Measurements from ENCODE around the gene FSTL1. TPM values are rescaled to one million over a fixed set of nuclear protein-coding genes. Genes with fewer than 3 reads are reported as not detected.

FSTL1 gene
- total and polyA plus RNA-seq, 11 donors: 43.8 to 667 (median 179) TPM

DNA sequence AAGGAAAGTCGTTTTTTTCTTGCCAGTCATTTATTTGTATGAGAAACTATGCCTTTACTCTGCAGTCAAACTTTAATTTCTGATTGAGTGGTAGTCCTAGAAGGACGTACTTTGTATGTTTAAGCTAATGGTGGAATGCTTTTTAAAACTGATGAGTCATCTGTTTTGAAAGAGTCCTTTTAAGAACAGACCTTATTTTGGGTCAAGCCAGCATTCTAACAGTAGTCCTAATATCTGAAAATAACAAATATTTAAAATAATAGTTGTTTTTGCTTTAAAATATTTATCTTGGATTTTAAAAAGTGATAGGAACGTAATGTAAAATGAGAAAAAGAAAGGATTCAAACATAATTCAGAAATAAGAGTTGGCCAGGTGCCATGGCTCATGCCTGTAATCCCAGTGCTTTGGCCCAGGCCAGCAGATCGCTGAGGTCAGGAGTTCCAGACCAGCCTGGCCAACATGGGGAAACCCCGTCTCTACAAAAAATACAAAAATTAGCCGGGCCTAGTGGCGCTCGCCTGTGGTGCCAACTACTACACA is 100.3 kb downstream of the FSTL1 start:
- 52 to 71% (median 64%) methylated on average over 8 of the region's 8 CpGs for WGBS, 4 donors
- DNase-seq (peak in 1 of 5 donors; percentile 33), ATAC-seq (no peak)
- Histone ChIP-seq H3K4me3 (peak overlapping the region in 10 of 12 donors; percentile 69 to 97 (median 86)), H3K36me3 (peaks cover 0 to 6% (median 0%) of the 10 kb centered on the region in 9 donors), H3K27ac (peak overlapping the region in 7 of 12 donors; percentile 86 to 94 (median 89)), H3K9me3 (no peaks in the 10 kb centered on the region), H3K27me3 (no peaks in the 10 kb centered on the region), H3K4me1 (peaks cover 0 to 31% (median 16%) of the 10 kb centered on the region in 12 donors)
- no peak for TF ChIP-seq POLR2A (IDR thresholded peaks at IDR 0.05)
- TF ChIP-seq, protein P1, sequence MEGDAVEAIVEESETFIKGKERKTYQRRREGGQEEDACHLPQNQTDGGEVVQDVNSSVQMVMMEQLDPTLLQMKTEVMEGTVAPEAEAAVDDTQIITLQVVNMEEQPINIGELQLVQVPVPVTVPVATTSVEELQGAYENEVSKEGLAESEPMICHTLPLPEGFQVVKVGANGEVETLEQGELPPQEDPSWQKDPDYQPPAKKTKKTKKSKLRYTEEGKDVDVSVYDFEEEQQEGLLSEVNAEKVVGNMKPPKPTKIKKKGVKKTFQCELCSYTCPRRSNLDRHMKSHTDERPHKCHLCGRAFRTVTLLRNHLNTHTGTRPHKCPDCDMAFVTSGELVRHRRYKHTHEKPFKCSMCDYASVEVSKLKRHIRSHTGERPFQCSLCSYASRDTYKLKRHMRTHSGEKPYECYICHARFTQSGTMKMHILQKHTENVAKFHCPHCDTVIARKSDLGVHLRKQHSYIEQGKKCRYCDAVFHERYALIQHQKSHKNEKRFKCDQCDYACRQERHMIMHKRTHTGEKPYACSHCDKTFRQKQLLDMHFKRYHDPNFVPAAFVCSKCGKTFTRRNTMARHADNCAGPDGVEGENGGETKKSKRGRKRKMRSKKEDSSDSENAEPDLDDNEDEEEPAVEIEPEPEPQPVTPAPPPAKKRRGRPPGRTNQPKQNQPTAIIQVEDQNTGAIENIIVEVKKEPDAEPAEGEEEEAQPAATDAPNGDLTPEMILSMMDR (IDR thresholded peaks at IDR 0.05): no peak
- intact Hi-C loops (cut with DNase I): no loop called here

DNA sequence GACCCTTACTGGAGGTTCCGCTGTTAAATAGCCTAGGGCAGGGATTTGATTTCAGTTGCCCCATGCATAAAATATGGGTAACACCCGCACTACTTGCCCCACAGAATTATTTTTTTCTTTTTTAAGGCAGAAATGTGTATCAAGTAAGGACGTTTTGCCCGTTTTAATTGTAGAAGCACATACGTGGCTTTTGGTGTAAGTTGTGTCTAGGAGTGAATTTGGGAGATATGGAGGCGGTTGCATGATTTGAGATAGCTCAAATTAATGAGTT is 101.0 kb downstream of the FSTL1 start:
- no peak for DNase-seq
- Histone ChIP-seq H3K4me3 (peak overlapping the region; percentile 69 to 97 (median 84)), H3K4me1 (peaks cover 0 to 37% (median 16%) of the 10 kb centered on the region in 12 donors), H3K36me3 (peaks cover 0 to 9% (median 0%) of the 10 kb centered on the region in 9 donors), H3K27me3 (no peaks in the 10 kb centered on the region), H3K27ac (peak overlapping the region; percentile 80 to 94 (median 88)), H3K9me3 (no peaks in the 10 kb centered on the region)
- 4 to 7% (median 6%) methylated on average over 6 of the region's 6 CpGs for WGBS, 4 donors
- TF ChIP-seq POLR2A (IDR thresholded peaks at IDR 0.05): no peak
- TF ChIP-seq, protein P1 (IDR thresholded peaks at IDR 0.05): no peak
- peak in 1 of 4 donors; percentile 7 for ATAC-seq
- intact Hi-C loops (cut with DNase I): loop anchor here in 6 of 10 donors (1.0 to 10.0 kb wide), 10 partner anchors 53 to 209 kb away; no protein-coding TSS in a partner anchor

DNA sequence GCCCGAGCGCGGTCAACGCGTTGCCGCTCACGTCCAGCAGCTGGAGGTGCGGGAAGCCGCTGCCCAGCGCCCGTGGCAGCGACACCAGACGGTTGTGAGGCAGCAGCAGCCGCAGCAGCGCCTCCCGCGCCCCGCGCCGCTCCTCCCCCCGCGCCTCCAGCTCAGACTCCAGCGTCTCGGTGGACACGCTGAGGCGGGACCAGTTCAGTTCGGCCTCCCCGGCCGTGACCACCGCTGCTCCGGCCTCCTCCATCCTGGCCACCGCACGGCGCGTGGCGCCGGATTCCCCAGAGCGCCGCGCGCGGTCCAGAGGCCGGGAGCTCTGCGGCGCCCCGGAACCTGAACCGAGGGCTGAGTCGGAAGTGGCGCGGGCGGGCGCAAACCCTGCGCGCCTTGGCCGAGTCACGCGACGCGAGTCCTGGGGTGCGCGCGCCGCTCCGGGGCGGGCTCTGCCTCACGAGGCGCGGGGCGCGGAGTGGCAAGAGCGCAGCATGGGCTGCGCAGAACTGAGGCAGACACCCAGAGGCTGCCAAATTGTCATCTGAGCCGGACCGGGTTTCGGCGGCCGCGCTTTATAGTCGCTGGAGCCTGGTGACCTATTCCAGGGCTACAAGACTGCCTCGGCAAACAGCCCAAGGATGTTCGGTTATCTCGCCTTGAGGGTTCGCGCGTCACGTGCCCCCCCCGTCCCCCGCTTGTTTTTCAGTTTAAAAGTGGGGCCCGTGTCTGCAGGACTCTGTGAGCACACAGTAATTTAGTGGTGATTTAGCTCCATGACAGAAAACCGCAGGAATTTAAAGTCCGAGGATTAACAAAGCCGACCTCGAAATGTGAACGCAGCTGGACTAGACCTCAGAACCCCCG is 101.6 kb downstream of the FSTL1 start, which contains the start of gene LRRC58:
Gene LRRC58 (minus strand): TSS at position 364 of the 864 bp plus-strand sequence. CDS start 111 bp downstream, at position 253.
- Histone ChIP-seq H3K36me3 (peaks cover 0 to 9% (median 0%) of the 10 kb centered on the region in 9 donors), H3K27me3 (no peaks in the 10 kb centered on the region), H3K27ac (peak within 1 kb of the TSS; percentile 80 to 94 (median 88)), H3K4me1 (peaks cover 0 to 41% (median 16%) of the 10 kb centered on the region in 12 donors), H3K4me3 (peak within 1 kb of the TSS; percentile 69 to 97 (median 84)), H3K9me3 (no peaks in the 10 kb centered on the region)
- 0% methylated on average over 29 to 95 of the region's 95 CpGs for WGBS, 4 donors
- intact Hi-C loops (cut with DNase I): loop anchor here in 6 of 10 donors (1.0 to 10.0 kb wide), 10 partner anchors 53 to 210 kb away; no protein-coding TSS in a partner anchor
- peak; percentile 9 to 83 for TF ChIP-seq POLR2A (IDR thresholded peaks at IDR 0.05)
- TF ChIP-seq, protein P1 (IDR thresholded peaks at IDR 0.05): peak in 8 of 12 donors; percentile 10 to 54 (median 31)
- ATAC-seq (peak; percentile 97 to 98 (median 97)), DNase-seq (peak; percentile 88 to 96 (median 92))

Data from heart left ventricle (tissue), 16 donors.